HG03196 (cell line): ENCODE data around the gene ITPA.
A peak's percentile ranks its signal among the peaks of the same experiment; 100 is the strongest.
"Not testable (repeated sequence)": the region's sequence is repeated elsewhere in the genome, so short reads cannot be mapped to it uniquely, and the experiment has no call there.

Source experiments
- ATAC-seq: cut with Tn5 transposase; IDR thresholded peaks from one replicate; pipeline ENCODE4 v1.9.1; 2021; ENCODE audit not compliant: unreplicated experiment

Gene ITPA

DNA sequence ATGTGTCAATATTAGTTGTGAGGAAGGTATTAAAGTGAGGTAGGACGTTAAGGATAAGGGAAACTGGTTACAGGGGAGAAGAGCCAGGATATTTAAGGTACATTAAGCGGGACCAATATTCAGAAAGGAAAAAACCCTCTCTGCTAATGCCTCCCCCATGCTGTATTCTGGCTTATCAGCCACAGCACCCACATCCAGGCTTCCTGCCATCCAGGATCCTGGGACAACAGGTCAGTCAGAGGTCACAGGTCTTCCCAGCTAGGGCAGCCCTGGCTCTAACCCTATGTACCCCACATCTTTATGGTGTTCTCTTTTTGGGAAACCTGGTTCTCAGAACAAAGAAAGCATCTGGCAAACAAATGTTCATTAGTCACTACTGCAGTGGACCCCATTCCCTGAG, 10.1 kb upstream of the ITPA start:
- ATAC-seq, result no peak

- no peak for ATAC-seq
These were observed 9.1 kb upstream of the ITPA start for GRCh38 chr20:3199976-3200755.

DNA sequence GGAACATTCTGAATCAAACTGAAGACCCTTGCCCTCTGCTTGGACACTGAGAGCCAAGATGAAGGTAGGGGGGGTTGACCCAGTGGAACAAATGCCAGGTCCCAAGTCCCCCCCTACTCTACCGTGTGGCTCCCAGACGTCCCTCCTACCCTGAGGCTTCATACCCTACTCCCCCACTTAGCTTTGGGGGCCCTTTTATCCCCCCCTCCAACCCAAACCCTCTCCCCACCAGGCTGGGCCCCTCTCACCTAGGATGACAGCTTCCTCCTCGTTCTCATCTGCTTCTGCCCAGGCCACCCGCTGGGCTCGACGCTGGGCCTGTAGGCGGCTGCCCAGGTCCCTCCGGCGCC, 6.4 kb upstream of the ITPA start:
- ATAC-seq, result no peak

- peak; percentile 17 for ATAC-seq
These were observed 5.8 kb upstream of the ITPA start for GRCh38 chr20:3203315-3204123.

GRCh38 chr20:3204124-3204794, 5.0 kb upstream of the ITPA start, which contains the start of gene DDRGK1:
Gene DDRGK1 (minus strand): TSS chr20:3204682. CDS start chr20:3204627, 55 bp downstream.
- peak; percentile 74 for ATAC-seq

- ATAC-seq, result no peak
These were observed 477 bp upstream of the ITPA start for GRCh38 chr20:3208786-3209256.

DNA sequence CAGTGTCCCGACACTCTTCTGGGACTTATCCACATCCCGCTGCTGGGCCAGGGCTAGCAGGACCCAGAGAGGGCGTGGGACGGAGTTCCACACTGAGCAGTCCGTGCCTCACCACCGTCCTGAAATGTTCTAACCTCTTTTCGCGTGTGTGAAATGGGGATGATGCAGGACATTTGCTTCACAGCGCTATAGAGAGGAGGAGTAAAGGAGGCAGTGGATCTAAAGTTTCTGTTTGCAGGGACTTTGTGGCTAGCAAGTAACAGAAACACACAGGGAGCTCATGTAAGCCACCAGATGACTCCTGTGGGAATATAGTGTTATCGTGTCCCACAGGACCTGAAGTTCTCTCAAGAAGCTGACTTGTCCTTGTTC, 634 bp downstream of the ITPA start:
- no peak for ATAC-seq

GRCh38 chr20:3210346-3210745, 1.0 kb downstream of the ITPA start:
- ATAC-seq, result no peak

GRCh38 chr20:3213226-3213625, 3.9 kb downstream of the ITPA start:
- no peak for ATAC-seq

- not testable (repeated sequence) for ATAC-seq
These were observed 6.1 kb downstream of the ITPA start for GRCh38 chr20:3215359-3215917.

GRCh38 chr20:3218307-3218988, 9.2 kb downstream of the ITPA start:
- no peak for ATAC-seq

DNA sequence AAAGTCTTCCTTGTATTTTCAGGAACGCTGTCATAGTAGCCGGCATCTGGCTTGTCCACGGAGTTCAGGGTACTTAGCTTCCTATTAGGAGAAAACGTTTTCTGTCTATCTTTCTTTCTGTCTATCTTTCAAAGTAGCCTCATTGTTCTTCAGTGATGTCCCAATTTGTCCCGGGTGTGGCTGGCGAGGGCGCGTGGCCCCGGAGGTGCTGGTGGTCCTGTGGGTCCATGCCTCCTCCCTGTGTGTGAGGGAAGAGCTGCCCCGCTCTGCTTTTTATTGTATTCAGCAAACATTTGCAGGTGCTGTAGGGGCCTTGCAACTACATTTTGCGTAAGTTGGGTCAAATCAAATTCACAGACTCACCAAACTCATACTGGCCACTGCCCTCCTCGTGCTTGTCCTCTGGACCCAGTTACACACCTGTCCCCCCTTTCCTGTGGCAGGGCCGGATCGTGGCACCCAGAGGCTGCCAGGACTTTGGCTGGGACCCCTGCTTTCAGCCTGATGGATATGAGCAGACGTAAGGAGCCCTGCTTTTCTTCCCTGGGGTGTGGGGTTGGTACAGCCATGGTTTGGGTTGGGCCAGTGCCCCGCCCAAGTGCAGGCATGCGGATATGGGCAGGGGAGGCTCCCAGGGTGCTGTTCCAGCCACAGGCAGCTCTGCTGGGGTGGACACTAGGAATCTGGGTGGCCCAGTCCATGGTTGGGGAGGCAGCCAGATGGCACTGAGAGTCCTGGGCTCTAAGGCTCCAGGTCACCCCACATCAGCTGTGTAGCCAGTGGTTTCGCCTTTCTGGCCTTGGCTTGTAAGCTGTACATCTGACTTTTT, 12.3 kb downstream of the ITPA start:
- no peak for ATAC-seq

- ATAC-seq, result peak; percentile 59
These were observed 13.6 kb downstream of the ITPA start for GRCh38 chr20:3222635-3223600.

DNA sequence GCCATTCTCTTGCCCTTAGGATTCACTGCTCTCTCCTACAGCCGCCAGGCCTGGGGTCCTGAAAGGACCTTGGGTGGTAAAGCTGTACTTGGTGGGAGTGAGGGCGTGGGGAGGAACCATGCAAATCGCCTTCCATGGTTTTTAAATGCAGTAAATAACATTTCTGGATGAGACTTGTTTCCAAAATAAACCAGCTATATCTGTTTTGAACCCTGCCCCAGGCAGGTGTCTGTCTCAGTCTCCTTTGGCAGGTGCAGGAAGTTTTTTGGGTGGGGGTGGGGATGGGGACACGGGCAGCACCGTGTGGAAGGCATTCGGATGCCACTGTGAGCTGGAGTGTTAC, 14.3 kb downstream of the ITPA start:
- ATAC-seq, result no peak

GRCh38 chr20:3223994-3224680, 14.8 kb downstream of the ITPA start:
- no peak for ATAC-seq

GRCh38 chr20:3224681-3225421, 15.6 kb downstream of the ITPA start:
- no peak for ATAC-seq

DNA sequence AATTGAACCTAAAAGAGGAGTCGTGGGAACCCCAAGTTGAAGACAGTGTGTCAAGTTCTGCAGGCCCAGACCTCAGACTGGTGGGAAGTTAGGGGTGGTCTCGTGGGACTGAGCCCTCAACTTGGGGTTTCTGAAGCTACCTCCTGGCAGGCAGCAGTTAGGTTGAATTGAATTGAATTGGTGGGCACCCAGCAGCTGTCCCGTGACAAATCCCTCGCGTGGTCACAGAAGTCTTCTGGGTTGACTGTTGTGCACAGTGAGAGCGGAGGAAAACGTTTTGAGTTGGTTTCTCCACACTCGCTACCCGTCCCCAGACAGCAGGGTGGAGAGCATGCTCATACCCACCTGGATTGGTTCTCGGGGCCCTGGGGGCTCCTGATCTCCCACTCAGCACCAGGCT, 16.8 kb downstream of the ITPA start:
- no peak for ATAC-seq

GRCh38 chr20:3226864-3227263, 17.6 kb downstream of the ITPA start:
- ATAC-seq, result no peak
